Left ventricle myocardium superior (tissue), 1 donor: ENCODE data around the gene CBX4. TPM values are rescaled to one million over a fixed set of nuclear protein-coding genes. Genes with fewer than 3 reads are reported as not detected.

Experiments used
- ATAC-seq: fragments of 200-7000 bp; cut with Tn5 transposase; one replicate; pipeline ENCODE4 v1.9.1; 2020; ENCODE audit warnings: mild to moderate bottlenecking, moderate library complexity
- DNase-seq: peaks from one replicate; pipeline ENCODE4 v3.0.0-alpha.2; 2020
- intact Hi-C: fragments of 100-400 bp; cut with micrococcal nuclease; formaldehyde crosslinking; loops from one replicate; pipeline ENCODE4 v1.11.0; 2022
- total RNA-seq: library from RNA; stranded (reverse); fragmentation: NEBNext Ultra II Directional; extraction: Animal tissue kit (Norgen Biotek cat#: 25700); gene quantifications from one replicate; pipeline ENCODE4 v1.2.1, GENCODE V29; 2021
- donor health status: DM: no; HTN: yes; CAD: no; lungs with severe emphysema.

CBX4 gene
- total RNA-seq, 1 donor from 2014 or later, result 27.4 TPM

- intact Hi-C loops, result no loop called here
- no peak for ATAC-seq
- no peak for DNase-seq
Observed at GRCh38 chr17:79833744-79834564, 5.3 kb downstream of the CBX4 start.

- intact Hi-C loops, result no loop called here
- ATAC-seq (no peak), DNase-seq (no peak)
Observed at GRCh38 chr17:79833110-79833450, 6.2 kb downstream of the CBX4 start.

- ATAC-seq (peak; percentile 40), DNase-seq (no peak)
- intact Hi-C loops, result no loop called here
Observed at GRCh38 chr17:79832218-79833109, 6.8 kb downstream of the CBX4 start.

GRCh38 chr17:79831265-79832217, 7.7 kb downstream of the CBX4 start:
- DNase-seq (peak; percentile 81), ATAC-seq (peak; percentile 74)
- intact Hi-C loops, result no loop called here

- ATAC-seq, result no peak
- intact Hi-C loops, result no loop called here
- DNase-seq, result no peak
Observed at GRCh38 chr17:79830763-79831264, 8.4 kb downstream of the CBX4 start.

- ATAC-seq, result no peak
- intact Hi-C loops, result no loop called here
- DNase-seq, result no peak
Observed at GRCh38 chr17:79830303-79830702, 8.9 kb downstream of the CBX4 start.

GRCh38 chr17:79829457-79829856, 9.8 kb downstream of the CBX4 start:
- DNase-seq, result no peak
- intact Hi-C loops, result no loop called here
- no peak for ATAC-seq

GRCh38 chr17:79829004-79829403, 10.2 kb downstream of the CBX4 start:
- intact Hi-C loops, result no loop called here
- no peak for DNase-seq
- ATAC-seq, result no peak

GRCh38 chr17:79826841-79827578, 12.2 kb downstream of the CBX4 start:
- no peak for DNase-seq
- intact Hi-C loops, result no loop called here
- no peak for ATAC-seq

- intact Hi-C loops, result no loop called here
- DNase-seq (no peak), ATAC-seq (no peak)
Observed at GRCh38 chr17:79826204-79826680, 13.0 kb downstream of the CBX4 start.

GRCh38 chr17:79825580-79825921, 13.7 kb downstream of the CBX4 start:
- intact Hi-C loops, result no loop called here
- ATAC-seq (no peak), DNase-seq (no peak)

GRCh38 chr17:79824893-79825579, 14.2 kb downstream of the CBX4 start:
- no peak for ATAC-seq
- no peak for DNase-seq
- intact Hi-C loops, result no loop called here

GRCh38 chr17:79824234-79824633, 15.0 kb downstream of the CBX4 start:
- ATAC-seq (no peak), DNase-seq (no peak)
- intact Hi-C loops, result no loop called here

GRCh38 chr17:79822583-79823124, 16.6 kb downstream of the CBX4 start:
- no peak for DNase-seq
- ATAC-seq, result no peak
- intact Hi-C loops, result no loop called here

GRCh38 chr17:79821331-79822095, 17.7 kb downstream of the CBX4 start:
- intact Hi-C loops, result no loop called here
- DNase-seq (no peak), ATAC-seq (no peak)

GRCh38 chr17:79820959-79821330, 18.3 kb downstream of the CBX4 start:
- intact Hi-C loops, result no loop called here
- ATAC-seq (no peak), DNase-seq (no peak)
